HG03558 (cell line): Measurements from ENCODE around the gene PANX1.
"Not testable (repeated sequence)": the region's sequence is repeated elsewhere in the genome, so short reads cannot be mapped to it uniquely, and the experiment has no call there.

Source experiments
- ATAC-seq: cut with Tn5 transposase; IDR thresholded peaks from one replicate; pipeline ENCODE4 v1.9.1; 2021; ENCODE audit warnings: moderate number of reproducible peaks; ENCODE audit not compliant: unreplicated experiment; ENCODE audit errors: extremely low read depth

Gene PANX1

GRCh38 chr11:94128746-94129511 lies at the start of gene PANX1:
Gene PANX1, plus strand, starts transcription at chr11:94128841. Its CDS starts 472 bp downstream, at chr11:94129313.
- ATAC-seq = peak; percentile 87

GRCh38 chr11:94084164-94084563 lies 44.5 kb upstream of the PANX1 start:
- no peak for ATAC-seq

DNA sequence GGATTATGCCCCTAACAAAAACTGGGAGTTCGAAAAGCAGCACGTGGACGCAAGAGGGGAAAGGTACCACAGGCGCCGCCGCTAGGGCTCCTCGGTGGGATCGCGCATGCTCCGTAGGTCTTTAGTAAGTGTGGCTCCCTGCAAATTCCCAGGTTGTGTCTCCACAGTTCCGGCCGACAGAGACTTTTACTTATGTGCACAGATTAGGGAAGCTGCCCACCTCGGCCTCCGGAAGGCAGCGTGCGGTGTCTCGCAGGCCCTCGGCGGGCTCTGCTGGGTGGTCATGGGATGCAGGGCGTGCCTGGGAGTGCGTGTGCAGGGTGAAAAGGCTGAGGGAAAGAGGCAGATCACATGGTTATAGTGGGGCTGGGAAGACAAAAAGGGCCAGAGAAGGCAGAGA lies 39.7 kb upstream of the PANX1 start:
- ATAC-seq = no peak

DNA sequence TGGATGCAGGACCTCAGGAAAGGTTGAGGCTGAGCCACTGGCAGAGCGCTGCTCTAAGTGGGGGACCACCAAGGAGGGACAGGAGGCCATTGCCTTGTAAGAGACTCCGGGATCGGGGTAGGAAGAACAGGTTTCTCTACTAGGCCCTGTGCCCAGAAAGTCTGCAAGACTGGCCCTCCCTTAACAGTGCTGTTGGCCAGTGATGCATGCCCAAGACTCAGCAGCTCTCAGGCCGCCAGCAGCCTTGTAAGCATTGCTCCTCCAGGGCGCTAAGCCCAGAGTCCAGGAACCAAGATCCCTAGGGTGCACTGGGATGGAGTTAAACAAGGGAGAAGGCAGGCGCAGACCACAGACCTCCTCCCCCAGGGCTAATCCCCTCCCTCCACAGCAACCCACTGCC lies 39.3 kb upstream of the PANX1 start:
- no peak for ATAC-seq

- ATAC-seq = no peak
Observed at GRCh38 chr11:94090401-94090800, 38.2 kb upstream of the PANX1 start.

DNA sequence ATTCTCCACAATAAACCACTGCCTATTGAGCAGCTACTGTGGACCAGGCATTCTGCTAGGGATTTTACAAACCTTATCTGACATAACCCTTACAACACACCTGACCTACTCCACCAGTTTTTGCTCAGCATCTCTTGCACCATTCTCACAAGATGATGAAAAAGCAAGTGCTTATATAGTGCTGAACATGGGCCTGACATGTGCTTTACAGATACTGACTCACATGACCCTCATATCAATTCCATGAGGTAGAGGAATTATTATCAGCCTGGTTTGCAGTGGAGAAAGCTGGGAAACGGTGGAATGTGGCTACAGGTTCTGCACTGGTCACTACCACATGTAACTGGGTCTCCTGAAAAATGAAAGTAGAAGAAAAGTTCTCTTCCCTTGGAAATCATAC lies 37.5 kb upstream of the PANX1 start:
- no peak for ATAC-seq

DNA sequence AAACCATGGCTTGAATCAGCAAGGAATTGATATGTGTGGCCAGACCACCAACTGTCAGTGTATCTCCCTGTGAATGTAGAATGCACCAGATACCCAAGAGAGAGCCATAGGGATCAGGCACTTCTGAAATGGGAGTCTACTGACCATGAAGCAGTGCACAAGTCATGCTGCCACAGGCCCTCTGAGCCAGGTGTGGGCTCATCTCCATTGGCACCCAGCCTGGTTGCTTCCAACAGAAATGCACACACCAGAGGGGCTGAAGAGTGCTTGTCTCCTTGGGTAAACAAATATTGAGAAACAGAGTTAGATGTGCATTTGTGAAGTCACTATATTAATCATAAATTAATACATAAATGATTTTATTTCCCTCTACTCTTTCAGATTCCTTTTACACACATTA lies 28.4 kb upstream of the PANX1 start:
- no peak for ATAC-seq

GRCh38 chr11:94103471-94103870 lies 25.2 kb upstream of the PANX1 start:
- no peak for ATAC-seq

- no peak for ATAC-seq
Observed at GRCh38 chr11:94104734-94105133, 23.9 kb upstream of the PANX1 start.

GRCh38 chr11:94106716-94107115 lies 21.9 kb upstream of the PANX1 start:
- no peak for ATAC-seq

- no peak for ATAC-seq
Observed at GRCh38 chr11:94107363-94107762, 21.3 kb upstream of the PANX1 start.

DNA sequence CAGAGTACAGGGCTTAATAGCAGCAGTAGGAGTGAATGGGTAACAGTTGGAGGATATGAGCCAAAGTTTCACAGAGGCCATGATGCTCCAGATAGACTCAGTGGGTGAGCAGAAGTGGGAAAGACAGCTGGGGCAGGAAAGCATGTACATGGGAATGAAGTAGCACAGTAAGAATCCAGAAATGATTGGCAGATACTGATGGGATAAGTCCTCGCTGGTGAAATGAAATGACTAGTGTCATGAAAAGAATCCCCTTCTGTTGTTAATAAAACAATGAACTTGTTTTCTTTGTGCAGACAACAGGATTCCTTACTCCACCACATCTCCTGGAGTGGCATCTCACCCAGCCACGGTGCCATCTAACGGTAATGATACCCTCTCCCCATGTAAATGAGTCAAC lies 17.4 kb upstream of the PANX1 start:
- ATAC-seq = no peak

DNA sequence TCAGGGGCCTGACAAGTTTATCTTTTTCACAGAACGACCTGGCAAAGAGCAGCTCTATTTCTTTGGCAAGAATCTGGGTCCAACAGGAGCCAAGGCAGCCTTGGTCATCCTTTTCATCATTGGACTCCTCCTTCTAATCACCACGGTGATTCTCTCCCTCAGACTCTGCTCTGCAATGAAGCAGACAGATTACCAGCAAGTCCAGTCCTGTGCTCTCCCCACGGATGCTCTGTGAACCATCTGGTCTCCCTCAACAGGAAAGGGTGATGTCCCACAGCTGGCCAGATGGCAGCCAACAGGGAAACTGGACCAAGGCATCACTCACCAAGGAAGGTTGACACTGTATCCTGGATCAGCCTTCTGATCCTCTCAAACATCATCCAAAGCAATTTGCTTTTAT lies 17.0 kb upstream of the PANX1 start:
- ATAC-seq = no peak

DNA sequence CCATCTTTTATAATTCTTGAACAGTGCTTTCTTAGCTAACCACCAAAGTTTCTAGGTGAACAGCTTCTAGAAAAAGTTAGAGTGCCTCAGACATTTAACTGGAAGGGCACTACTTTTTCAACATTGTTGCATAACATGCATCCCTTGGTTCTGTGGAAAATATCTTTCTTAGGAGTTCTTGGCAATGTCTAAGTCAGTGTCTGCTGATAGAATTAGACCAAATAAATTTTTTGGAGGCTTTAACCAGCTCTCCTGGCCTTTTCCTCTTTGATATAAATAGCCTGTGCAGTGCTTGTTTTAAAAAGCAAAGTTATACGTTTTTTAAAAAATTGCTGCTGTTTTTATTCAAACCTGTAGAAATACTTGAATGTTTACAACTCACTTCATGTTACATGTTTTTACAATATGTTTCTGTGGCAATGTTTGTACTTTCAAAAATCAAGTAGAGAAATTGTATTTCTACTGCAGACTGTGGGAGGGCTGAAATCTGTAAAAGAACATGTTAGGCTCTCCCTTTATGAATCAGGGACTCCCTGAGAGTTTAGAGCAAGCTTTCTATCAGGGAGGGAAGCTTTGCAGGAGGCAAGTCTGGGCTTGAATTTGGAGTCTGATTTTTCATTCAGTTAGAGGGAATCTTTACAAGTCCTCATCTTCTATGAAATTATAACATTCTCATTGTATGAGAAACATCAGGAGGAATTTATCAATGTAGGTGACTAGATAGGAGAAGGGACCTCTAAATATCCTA lies 16.3 kb upstream of the PANX1 start:
- ATAC-seq = no peak

- ATAC-seq = no peak
Observed at GRCh38 chr11:94117197-94117574, 11.5 kb upstream of the PANX1 start.

DNA sequence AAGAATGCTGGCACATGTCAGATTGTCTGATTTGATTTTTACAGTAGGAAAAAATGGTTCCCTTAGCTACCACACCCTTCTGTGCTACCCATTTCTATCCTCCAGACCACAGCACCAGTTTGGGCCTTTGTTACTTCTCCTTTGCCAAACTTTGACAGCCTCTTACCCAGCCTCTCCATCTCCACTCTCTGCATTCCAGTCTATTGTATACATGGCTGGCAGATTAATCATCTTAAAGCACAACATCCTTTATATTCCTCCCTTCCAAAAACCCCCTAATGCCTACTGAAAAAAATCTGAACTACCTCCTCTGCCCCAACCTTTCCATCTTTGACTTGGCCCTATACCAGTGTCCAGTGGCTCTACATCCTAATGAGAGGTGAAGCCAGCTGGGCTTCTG lies 10.8 kb upstream of the PANX1 start:
- no peak for ATAC-seq

- ATAC-seq = not testable (repeated sequence)
Observed at GRCh38 chr11:94119676-94120075, 9.0 kb upstream of the PANX1 start.

DNA sequence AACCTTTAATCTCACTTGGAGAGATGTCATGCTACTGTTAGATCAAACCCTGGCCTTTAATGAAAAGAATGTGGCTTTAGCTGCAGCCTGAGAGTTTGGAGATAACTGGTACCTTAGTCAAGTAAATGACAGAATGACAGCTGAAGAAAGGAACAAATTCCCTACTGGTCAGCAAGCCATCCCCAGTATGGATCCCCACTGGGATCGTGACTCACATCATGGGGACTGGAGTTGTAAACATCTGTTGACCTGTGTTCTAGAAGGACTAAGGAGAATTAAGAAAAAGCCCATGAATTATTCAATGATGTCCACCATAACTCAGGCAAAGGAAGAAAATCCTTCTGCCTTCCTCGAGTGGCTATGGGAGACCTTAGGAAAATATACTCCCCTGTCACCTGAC lies 8.1 kb upstream of the PANX1 start:
- ATAC-seq = not testable (repeated sequence)

DNA sequence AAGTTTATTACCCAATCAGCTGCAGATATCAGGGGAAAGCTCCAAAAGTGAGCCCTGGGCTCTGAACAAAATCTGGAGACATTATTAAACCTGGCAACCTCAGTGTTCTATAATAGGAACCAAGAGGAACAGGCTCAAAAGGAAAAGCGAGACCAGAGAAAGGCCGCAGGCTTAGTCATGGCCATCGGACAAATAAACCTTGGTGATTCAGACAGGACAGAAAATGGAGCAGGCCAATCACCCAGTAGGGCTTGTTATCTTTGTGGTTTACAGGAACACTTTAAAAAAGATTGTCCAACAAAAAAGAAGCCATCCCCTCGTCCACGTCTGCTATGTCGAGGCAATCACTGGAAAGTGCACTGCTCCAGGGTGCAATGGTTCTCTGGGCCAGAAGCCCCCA lies 7.7 kb upstream of the PANX1 start:
- ATAC-seq = no peak

DNA sequence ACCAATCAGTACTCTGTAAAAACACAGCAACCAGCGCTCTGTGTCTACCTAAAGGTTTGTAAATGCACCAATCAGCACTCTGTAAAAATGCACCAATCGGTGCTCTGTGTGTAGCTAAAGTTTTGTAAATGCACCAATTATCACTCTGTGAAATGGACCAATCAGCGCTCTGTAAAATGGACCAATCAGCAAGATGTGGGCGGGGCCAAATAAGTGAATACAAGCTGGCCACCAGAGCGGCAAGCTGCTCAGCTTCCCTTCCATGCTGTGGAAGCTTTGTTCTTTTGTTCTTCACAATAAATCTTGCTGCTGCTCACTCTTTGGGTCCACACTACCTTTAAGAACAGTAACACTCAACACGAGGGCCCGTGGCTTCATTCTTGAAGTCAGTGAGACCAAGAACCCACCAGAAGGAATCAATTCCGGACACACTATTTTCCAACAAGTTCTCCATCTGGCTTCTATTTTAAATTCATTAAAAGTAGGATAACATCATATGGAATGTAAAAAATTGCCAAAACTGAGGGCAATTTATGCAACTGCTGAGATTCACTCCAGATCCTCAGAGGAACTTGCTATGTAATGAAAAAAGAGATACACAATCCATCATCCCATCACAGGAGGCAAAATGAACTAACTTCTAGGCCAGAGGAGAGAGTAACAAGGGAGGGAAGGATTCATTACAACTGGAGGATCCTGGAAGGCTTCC lies 3.1 kb upstream of the PANX1 start:
- ATAC-seq = no peak

- no peak for ATAC-seq
Observed at GRCh38 chr11:94127638-94128037, 1.0 kb upstream of the PANX1 start.
